ENCODE results near the gene NDEL1.

NDEL1 gene

GRCh38 chr17:8492121-8492520 lies 56.4 kb downstream of the NDEL1 start:
- H3K27ac ChIP-seq (ENCODE audit: low read depth, low read length) = no peak overlapping the region
- no peaks in the 10 kb centered on the region for H3K9me3 ChIP-seq (ENCODE audit: insufficient read depth, low read length)
- H3K36me3 ChIP-seq (ENCODE audit: low read length) = no peaks in the 10 kb centered on the region
- TF ChIP-seq EZH2phosphoT487 (conservative IDR thresholded peaks at IDR 0.05; ENCODE audit: low read length) = no peak
- no peak for TF ChIP-seq CTCF (IDR thresholded peaks at IDR 0.05; ENCODE audit: insufficient read depth, low read length, poor library complexity, severe bottlenecking)
- no peaks in the 10 kb centered on the region for H3K79me2 ChIP-seq (ENCODE audit: insufficient read depth, low read length)
- H3K9ac ChIP-seq (ENCODE audit: low read length) = no peak overlapping the region
- no peaks in the 10 kb centered on the region for H3F3A ChIP-seq (ENCODE audit: insufficient read depth)
- H2AFZ ChIP-seq (ENCODE audit: low read depth, low read length, severe bottlenecking) = no peak overlapping the region
- no peak overlapping the region for H3K4me3 ChIP-seq (ENCODE audit: insufficient read depth, low read length, poor library complexity, severe bottlenecking)
- H3K4me2 ChIP-seq (ENCODE audit: low read depth, low read length, poor library complexity, severe bottlenecking) = no peak overlapping the region
- H4K20me1 ChIP-seq (ENCODE audit: low read depth, low read length) = no peaks in the 10 kb centered on the region
- no peaks in the 10 kb centered on the region for H3K27me3 ChIP-seq (ENCODE audit: low read length)
- H3K9me2 ChIP-seq (replicated peaks; ENCODE audit: insufficient read depth, low read length) = no peaks in the 10 kb centered on the region

- Histone ChIP-seq H3K27ac (ENCODE audit: low read depth, low read length) (no peak overlapping the region), H3K27me3 (ENCODE audit: low read length) (no peaks in the 10 kb centered on the region), H3K4me3 (ENCODE audit: insufficient read depth, low read length, poor library complexity, severe bottlenecking) (no peak overlapping the region), H3K9ac (ENCODE audit: low read length) (no peak overlapping the region), H3K4me2 (ENCODE audit: low read depth, low read length, poor library complexity, severe bottlenecking) (no peak overlapping the region), H3F3A (ENCODE audit: insufficient read depth) (no peaks in the 10 kb centered on the region), H3K9me3 (ENCODE audit: insufficient read depth, low read length) (no peaks in the 10 kb centered on the region), H2AFZ (ENCODE audit: low read depth, low read length, severe bottlenecking) (no peak overlapping the region), H3K9me2 (replicated peaks; ENCODE audit: insufficient read depth, low read length) (no peaks in the 10 kb centered on the region), H3K36me3 (ENCODE audit: low read length) (no peaks in the 10 kb centered on the region), H4K20me1 (ENCODE audit: low read depth, low read length) (no peaks in the 10 kb centered on the region), H3K79me2 (ENCODE audit: insufficient read depth, low read length) (no peaks in the 10 kb centered on the region)
- no peak for TF ChIP-seq EZH2phosphoT487 (conservative IDR thresholded peaks at IDR 0.05; ENCODE audit: low read length)
- TF ChIP-seq CTCF (IDR thresholded peaks at IDR 0.05; ENCODE audit: insufficient read depth, low read length, poor library complexity, severe bottlenecking) = no peak
Observed at GRCh38 chr17:8494021-8494420, 58.3 kb downstream of the NDEL1 start.

- Histone ChIP-seq H3K79me2 (ENCODE audit: insufficient read depth, low read length) (no peaks in the 10 kb centered on the region), H3K9me3 (ENCODE audit: insufficient read depth, low read length) (no peaks in the 10 kb centered on the region), H3K36me3 (ENCODE audit: low read length) (no peaks in the 10 kb centered on the region), H3K4me2 (ENCODE audit: low read depth, low read length, poor library complexity, severe bottlenecking) (no peak overlapping the region), H3K9ac (ENCODE audit: low read length) (no peak overlapping the region), H2AFZ (ENCODE audit: low read depth, low read length, severe bottlenecking) (no peak overlapping the region), H4K20me1 (ENCODE audit: low read depth, low read length) (no peaks in the 10 kb centered on the region), H3F3A (ENCODE audit: insufficient read depth) (no peaks in the 10 kb centered on the region), H3K27ac (ENCODE audit: low read depth, low read length) (no peak overlapping the region), H3K9me2 (replicated peaks; ENCODE audit: insufficient read depth, low read length) (no peaks in the 10 kb centered on the region), H3K4me3 (ENCODE audit: insufficient read depth, low read length, poor library complexity, severe bottlenecking) (no peak overlapping the region), H3K27me3 (ENCODE audit: low read length) (no peaks in the 10 kb centered on the region)
- TF ChIP-seq EZH2phosphoT487 (conservative IDR thresholded peaks at IDR 0.05; ENCODE audit: low read length) (no peak), CTCF (IDR thresholded peaks at IDR 0.05; ENCODE audit: insufficient read depth, low read length, poor library complexity, severe bottlenecking) (no peak)
Observed at GRCh38 chr17:8494506-8495111, 58.9 kb downstream of the NDEL1 start.

Measured in SU-DHL-6 (cell line).